Parathyroid adenoma (tissue), 2 donors: ENCODE data around the gene KBTBD3.

Experiments
- H2AFZ ChIP-seq: fragments of 300-600 bp; sonication (generic); one replicate; pipeline ENCODE4 v1.7.0; 2017; ENCODE audit warnings: antibody characterized with exemption, mild to moderate bottlenecking
- H3K27ac ChIP-seq: fragments of 300-600 bp; sonication (generic); one replicate; pipeline ENCODE4 v1.7.0; 2017
- H3K27me3 ChIP-seq: fragments of 300-600 bp; sonication (generic); one replicate; pipeline ENCODE4 v1.7.0; 2017; ENCODE audit warnings: low read length; ENCODE audit not compliant: control insufficient read depth, insufficient read depth
- H3K36me3 ChIP-seq: fragments of 300-600 bp; sonication (generic); one replicate; pipeline ENCODE4 v1.7.0; 2017; ENCODE audit warnings: low read length; ENCODE audit not compliant: control insufficient read depth, insufficient read depth
- H3K4me1 ChIP-seq: fragments of 300-600 bp; sonication (generic); one replicate; pipeline ENCODE4 v1.7.0; 2017; ENCODE audit warnings: control low read depth
- H3K4me2 ChIP-seq: fragments of 300-600 bp; sonication (generic); one replicate; pipeline ENCODE4 v1.7.0; 2017; ENCODE audit warnings: low read length
- H3K4me3 ChIP-seq: fragments of 300-600 bp; sonication (generic); one replicate; pipeline ENCODE4 v1.7.0; 2017; ENCODE audit warnings: low read depth, low read length
- H3K79me2 ChIP-seq: fragments of 300-600 bp; sonication (generic); one replicate; pipeline ENCODE4 v1.7.0; 2017; ENCODE audit warnings: control low read depth
- H3K9ac ChIP-seq: fragments of 300-600 bp; sonication (generic); one replicate; pipeline ENCODE4 v1.7.0; 2017; ENCODE audit warnings: mild to moderate bottlenecking
- H3K9me3 ChIP-seq: fragments of 300-600 bp; sonication (generic); one replicate; pipeline ENCODE4 v1.7.0; 2017; ENCODE audit warnings: low read length; ENCODE audit not compliant: control insufficient read depth
- CTCF ChIP-seq: fragments of 300-600 bp; sonication (generic); IDR thresholded peaks from one replicate; pipeline ENCODE4 v1.7.0; 2017; ENCODE audit warnings: antibody characterized with exemption, mild to moderate bottlenecking
- donor health status: primary hyperparathyroidism.

KBTBD3 gene

GRCh38 chr11:106101370-106101769 lies 24.2 kb upstream of the KBTBD3 start:
- no peak overlapping the region for H3K4me2 ChIP-seq
- no peak overlapping the region for H3K27ac ChIP-seq
- no peaks in the 10 kb centered on the region for H3K36me3 ChIP-seq
- H3K79me2 ChIP-seq: no peaks in the 10 kb centered on the region
- H3K9ac ChIP-seq: no peak overlapping the region
- no peaks in the 10 kb centered on the region for H3K4me1 ChIP-seq
- no peak overlapping the region for H3K4me3 ChIP-seq
- TF ChIP-seq CTCF: no peak
- H2AFZ ChIP-seq: no peak overlapping the region
- H3K9me3 ChIP-seq: no peaks in the 10 kb centered on the region
- no peaks in the 10 kb centered on the region for H3K27me3 ChIP-seq

GRCh38 chr11:106098893-106099553 lies 21.9 kb upstream of the KBTBD3 start:
- no peaks in the 10 kb centered on the region for H3K36me3 ChIP-seq
- no peaks in the 10 kb centered on the region for H3K79me2 ChIP-seq

GRCh38 chr11:106092446-106092845 lies 15.3 kb upstream of the KBTBD3 start:
- Histone ChIP-seq H3K4me1 (peaks cover 4% of the 10 kb centered on the region), H2AFZ (no peak overlapping the region), H3K36me3 (no peaks in the 10 kb centered on the region), H3K4me3 (no peak overlapping the region), H3K4me2 (no peak overlapping the region), H3K9ac (no peak overlapping the region), H3K27ac (no peak overlapping the region), H3K79me2 (peaks cover 2% of the 10 kb centered on the region), H3K27me3 (no peaks in the 10 kb centered on the region), H3K9me3 (no peaks in the 10 kb centered on the region)
- no peak for TF ChIP-seq CTCF

More at GRCh38 chr11:106098893-106099553, 21.9 kb upstream of the KBTBD3 start:
- Histone ChIP-seq H3K9ac (no peak overlapping the region), H2AFZ (no peak overlapping the region), H3K4me1 (no peaks in the 10 kb centered on the region), H3K9me3 (no peaks in the 10 kb centered on the region), H3K27me3 (no peaks in the 10 kb centered on the region), H3K4me3 (no peak overlapping the region), H3K27ac (no peak overlapping the region), H3K4me2 (no peak overlapping the region)
- TF ChIP-seq CTCF: no peak

GRCh38 chr11:106091480-106092123 lies 14.5 kb upstream of the KBTBD3 start:
- H3K4me3 ChIP-seq: no peak overlapping the region
- TF ChIP-seq CTCF: no peak
- H3K9ac ChIP-seq: no peak overlapping the region
- H3K27me3 ChIP-seq: no peaks in the 10 kb centered on the region
- peaks cover 2% of the 10 kb centered on the region for H3K79me2 ChIP-seq
- H3K27ac ChIP-seq: no peak overlapping the region
- peaks cover 4% of the 10 kb centered on the region for H3K4me1 ChIP-seq
- no peaks in the 10 kb centered on the region for H3K9me3 ChIP-seq
- H2AFZ ChIP-seq: no peak overlapping the region
- no peaks in the 10 kb centered on the region for H3K36me3 ChIP-seq
- no peak overlapping the region for H3K4me2 ChIP-seq

GRCh38 chr11:106088896-106089295 lies 11.7 kb upstream of the KBTBD3 start:
- no peaks in the 10 kb centered on the region for H3K9me3 ChIP-seq
- H3K4me2 ChIP-seq: no peak overlapping the region
- H3K79me2 ChIP-seq: peaks cover 2% of the 10 kb centered on the region
- no peak overlapping the region for H2AFZ ChIP-seq
- no peak overlapping the region for H3K27ac ChIP-seq
- H3K4me1 ChIP-seq: peaks cover 4% of the 10 kb centered on the region
- H3K27me3 ChIP-seq: no peaks in the 10 kb centered on the region
- no peak for TF ChIP-seq CTCF
- no peaks in the 10 kb centered on the region for H3K36me3 ChIP-seq
- H3K4me3 ChIP-seq: no peak overlapping the region
- no peak overlapping the region for H3K9ac ChIP-seq
